Breast epithelium (tissue), 4 donors: ENCODE data around the gene METTL21C. TPM values are rescaled to one million over a fixed set of nuclear protein-coding genes. Genes with fewer than 3 reads are reported as not detected.

Experiments
- DNase-seq, 2 donors: peaks; one replicate each; pipeline ENCODE4 v3.0.0-alpha.2; 2019; ENCODE audit warnings: low spot score in 2 of 2
- H3K27ac ChIP-seq, 2 donors: fragments of 200-600 bp; sonication (generic) in 1 of 2; one replicate each; pipeline ENCODE4 v1.5.1; 2016 to 2019; ENCODE audit warnings: mild to moderate bottlenecking in 1 of 2
- H3K27me3 ChIP-seq, 2 donors: fragments of 200-600 bp; sonication (generic) in 1 of 2; one replicate each; pipeline versions ENCODE4 v1.5.1 to v1.6.0; 2017 to 2019; ENCODE audit warnings: control low read depth in 1 of 2, mild to moderate bottlenecking in 1 of 2
- H3K36me3 ChIP-seq: fragments of 200-600 bp; one replicate; pipeline ENCODE4 v1.5.1; 2019
- H3K4me1 ChIP-seq, 2 donors: fragments of 200-600 bp; sonication (generic); one replicate each; pipeline ENCODE4 v1.5.1; 2016 to 2019; ENCODE audit warnings: control low read depth in 1 of 2
- H3K4me3 ChIP-seq, 3 donors: fragments of 200-600 bp; sonication (generic); 1 replicate in 2 of 3; 2 replicates in 1 of 3; pipeline ENCODE4 v1.5.1; 2016 to 2019; ENCODE audit warnings: mild to moderate bottlenecking in 3 of 3, moderate library complexity in 2 of 3
- H3K9me3 ChIP-seq, 2 donors: fragments of 200-600 bp; sonication (generic) in 1 of 2; one replicate each; pipeline ENCODE4 v1.5.1; 2016 to 2019; ENCODE audit warnings: control low read depth in 1 of 2
- CTCF ChIP-seq, 3 donors: fragments of 450-650 bp; IDR thresholded peaks; one replicate each; pipeline ENCODE4 v1.5.1; 2016 to 2017; ENCODE audit warnings: antibody characterized with exemption in 3 of 3, mild to moderate bottlenecking in 3 of 3, moderate library complexity in 3 of 3
- POLR2A ChIP-seq: fragments of 450-650 bp; IDR thresholded peaks from one replicate; pipeline ENCODE4 v1.6.1; 2016; ENCODE audit warnings: antibody characterized with exemption, mild to moderate bottlenecking, moderate library complexity
- POLR2AphosphoS5 ChIP-seq, 3 donors: sonication (generic); formaldehyde crosslinking; IDR thresholded peaks; one replicate each; pipeline ENCODE4 v1.6.1; 2017; ENCODE audit warnings: antibody characterized with exemption in 3 of 3
- intact Hi-C: fragments of 100-400 bp; cut with DNase I; formaldehyde crosslinking; loops from one replicate; pipeline ENCODE4 v1.15.1; 2023; ENCODE audit warnings: low total_unique reads
- total RNA-seq, 3 donors: library from RNA; depleted of rRNA; stranded (reverse); fragments of >200 nt; gene quantifications; one replicate each; pipeline ENCODE4 v1.1.0, GENCODE V29; 2016

METTL21C gene
- total RNA-seq, 3 donors from 2014 or later: not detected

GRCh38 chr13:102702965-102703725 lies 8.3 kb upstream of the METTL21C start:
- Histone ChIP-seq H3K4me1 (no peaks in the 10 kb centered on the region), H3K4me3 (no peak overlapping the region), H3K36me3 (no peaks in the 10 kb centered on the region), H3K27ac (no peak overlapping the region), H3K9me3 (no peaks in the 10 kb centered on the region), H3K27me3 (no peaks in the 10 kb centered on the region)
- intact Hi-C loops: no loop called here
- TF ChIP-seq POLR2A: no peak
- no peak for TF ChIP-seq POLR2AphosphoS5 (IDR thresholded peaks at IDR 0.05)
- no peak for TF ChIP-seq CTCF (IDR thresholded peaks at IDR 0.05)
- DNase-seq: no peak

- DNase-seq: no peak
- peak overlapping the region; percentile 62 to 82 for H3K27ac ChIP-seq
- H3K4me1 ChIP-seq: no peaks in the 10 kb centered on the region
- no peak overlapping the region for H3K4me3 ChIP-seq
- intact Hi-C loops: no loop called here
- no peak for TF ChIP-seq POLR2AphosphoS5 (IDR thresholded peaks at IDR 0.05)
- no peak for TF ChIP-seq CTCF (IDR thresholded peaks at IDR 0.05)
- no peak for TF ChIP-seq POLR2A
- no peaks in the 10 kb centered on the region for H3K27me3 ChIP-seq
- no peaks in the 10 kb centered on the region for H3K9me3 ChIP-seq
- H3K36me3 ChIP-seq: no peaks in the 10 kb centered on the region
Observed at GRCh38 chr13:102701331-102701730, 6.5 kb upstream of the METTL21C start.

- H3K36me3 ChIP-seq: no peaks in the 10 kb centered on the region
- peak overlapping the region; percentile 62 to 82 for H3K27ac ChIP-seq
- no peak for TF ChIP-seq CTCF (IDR thresholded peaks at IDR 0.05)
- TF ChIP-seq POLR2AphosphoS5 (IDR thresholded peaks at IDR 0.05): peak in 1 of 3 donors; percentile 18
- TF ChIP-seq POLR2A: no peak
- H3K4me1 ChIP-seq: no peaks in the 10 kb centered on the region
- DNase-seq: no peak
- intact Hi-C loops: no loop called here
- H3K27me3 ChIP-seq: no peaks in the 10 kb centered on the region
- H3K9me3 ChIP-seq: no peaks in the 10 kb centered on the region
- no peak overlapping the region for H3K4me3 ChIP-seq
Observed at GRCh38 chr13:102700088-102701031, 5.5 kb upstream of the METTL21C start.

GRCh38 chr13:102699504-102699903 lies 4.7 kb upstream of the METTL21C start:
- intact Hi-C loops: no loop called here
- Histone ChIP-seq H3K36me3 (no peaks in the 10 kb centered on the region), H3K4me3 (no peak overlapping the region), H3K4me1 (no peaks in the 10 kb centered on the region), H3K9me3 (no peaks in the 10 kb centered on the region), H3K27ac (peak overlapping the region in 1 of 2 donors; percentile 58), H3K27me3 (no peaks in the 10 kb centered on the region)
- DNase-seq: no peak
- no peak for TF ChIP-seq POLR2AphosphoS5 (IDR thresholded peaks at IDR 0.05)
- TF ChIP-seq CTCF (IDR thresholded peaks at IDR 0.05): no peak
- TF ChIP-seq POLR2A: no peak

GRCh38 chr13:102698649-102698980 lies 3.8 kb upstream of the METTL21C start:
- intact Hi-C loops: no loop called here
- Histone ChIP-seq H3K9me3 (no peaks in the 10 kb centered on the region), H3K36me3 (no peaks in the 10 kb centered on the region), H3K27ac (no peak overlapping the region), H3K27me3 (no peaks in the 10 kb centered on the region), H3K4me3 (no peak overlapping the region), H3K4me1 (no peaks in the 10 kb centered on the region)
- no peak for DNase-seq
- TF ChIP-seq CTCF (IDR thresholded peaks at IDR 0.05) (no peak), POLR2A (no peak), POLR2AphosphoS5 (IDR thresholded peaks at IDR 0.05) (no peak)
